RWPE1 (cell line): Measurements from ENCODE around the gene PSMD2.

Experiments used
- CTCF ChIA-PET: fragments of 350-600 bp; sonication (Branson Sonifier 250); formaldehyde crosslinking; extraction: SDS; loops from one replicate; lab custom pipeline; 2021; lab: Yijun Ruan, JAX
- POLR2A ChIA-PET: fragments of 400-600 bp; formaldehyde crosslinking; extraction: SDS; loops from one replicate; lab custom pipeline; 2020; ENCODE audit warnings: antibody characterized with exemption; ENCODE audit not compliant: low non-redundant PET; lab: Yijun Ruan, JAX
- DNase-seq: peaks from one replicate; pipeline ENCODE4 v3.0.0; 2012; ENCODE audit warnings: low spot score
- H3K27ac ChIP-seq: fragments of 450-650 bp; 2 replicates; pipeline ENCODE4 v1.5.1; 2017
- CTCF ChIP-seq: fragments of 450-650 bp; conservative IDR thresholded peaks from 2 replicates; pipeline ENCODE4 v1.5.1; 2017; ENCODE audit warnings: low read depth, mild to moderate bottlenecking

PSMD2 gene

GRCh38 chr3:184298759-184299487 lies at the start of gene PSMD2:
Gene PSMD2, plus strand, starts transcription at chr3:184299241. Its CDS starts 26 bp downstream, at chr3:184299267.
- CTCF ChIA-PET, result no interaction called here
- TF ChIP-seq CTCF, result no peak
- POLR2A ChIA-PET, result interaction anchor here (0.7 kb wide), 1 partner anchor 47 kb away, joined by 4 read pairs; no protein-coding TSS in a partner anchor
- H3K27ac ChIP-seq, result peak within 1 kb of the TSS; percentile 80
- peak; percentile 97 for DNase-seq

GRCh38 chr3:184249412-184250166 lies 49.5 kb upstream of the PSMD2 start, which contains the start of gene EEF1AKMT4:
Gene EEF1AKMT4, plus strand, starts transcription at chr3:184249672. Its CDS starts 23 bp downstream, at chr3:184249695.
- POLR2A ChIA-PET, result no interaction called here

GRCh38 chr3:184250167-184250828 lies 48.7 kb upstream of the PSMD2 start:
- peak overlapping the region; percentile 95 for H3K27ac ChIP-seq
- ChIA-PET CTCF (interaction anchor here (0.6 to 1.4 kb wide), 19 partner anchors 8 to 355 kb away, joined by 3 to 11 read pairs (median 4); no protein-coding TSS in a partner anchor), POLR2A (no interaction called here)

More at GRCh38 chr3:184249412-184250166, 49.5 kb upstream of the PSMD2 start, which contains the start of gene EEF1AKMT4:
- CTCF ChIA-PET, result interaction anchor here (0.6 to 1.4 kb wide), 20 partner anchors 9 to 354 kb away, joined by 3 to 11 read pairs (median 4); no protein-coding TSS in a partner anchor
- peak within 1 kb of the TSS; percentile 95 for H3K27ac ChIP-seq
- DNase-seq, result peak; percentile 95
- TF ChIP-seq CTCF, result peak; percentile 48

GRCh38 chr3:184255291-184256039 lies 43.6 kb upstream of the PSMD2 start:
- no peak overlapping the region for H3K27ac ChIP-seq
- no peak for TF ChIP-seq CTCF
- ChIA-PET POLR2A (no interaction called here), CTCF (interaction anchor here (0.5 to 1.8 kb wide), 4 partner anchors 11 to 237 kb away, joined by 3 to 8 read pairs (median 4); no protein-coding TSS in a partner anchor)
- no peak for DNase-seq

More at GRCh38 chr3:184250167-184250828, 48.7 kb upstream of the PSMD2 start:
- DNase-seq, result peak; percentile 87
- TF ChIP-seq CTCF, result peak; percentile 89

- CTCF ChIA-PET, result interaction anchor here (1.8 kb wide), 1 partner anchor 112 kb away, joined by 8 read pairs; no protein-coding TSS in a partner anchor
- POLR2A ChIA-PET, result interaction anchor here (0.7 kb wide), 1 partner anchor 77 kb away, joined by 4 read pairs; no protein-coding TSS in a partner anchor
- DNase-seq, result no peak
- no peak for TF ChIP-seq CTCF
- no peak overlapping the region for H3K27ac ChIP-seq
Observed at GRCh38 chr3:184257083-184257915, 41.7 kb upstream of the PSMD2 start.
